Neuron (in vitro differentiated cells): Measurements from ENCODE around the gene EMP1.

Source experiments
- H2AFZ ChIP-seq: one replicate; pipeline ENCODE4 v1.6.1; 2013; ENCODE audit warnings: low read depth, mild to moderate bottlenecking, inconsistent platforms, low read length, moderate library complexity
- H3K27me3 ChIP-seq: one replicate; pipeline ENCODE4 v1.6.1; 2013; ENCODE audit warnings: low read length; ENCODE audit not compliant: insufficient read depth
- H3K36me3 ChIP-seq: one replicate; pipeline ENCODE4 v1.6.1; 2013; ENCODE audit warnings: low read length; ENCODE audit not compliant: insufficient read depth
- H3K4me1 ChIP-seq: one replicate; pipeline ENCODE4 v1.6.1; 2013; ENCODE audit warnings: low read length; ENCODE audit not compliant: insufficient read depth
- H3K4me3 ChIP-seq: 2 replicates; pipeline ENCODE4 v1.5.1; 2013; ENCODE audit warnings: mild to moderate bottlenecking, low read length, moderate library complexity
- H3K9me3 ChIP-seq: one replicate; pipeline ENCODE4 v1.6.1; 2013; ENCODE audit warnings: low read length

Gene EMP1, protein sequence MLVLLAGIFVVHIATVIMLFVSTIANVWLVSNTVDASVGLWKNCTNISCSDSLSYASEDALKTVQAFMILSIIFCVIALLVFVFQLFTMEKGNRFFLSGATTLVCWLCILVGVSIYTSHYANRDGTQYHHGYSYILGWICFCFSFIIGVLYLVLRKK

GRCh38 chr12:13196130-13196921 lies at the start of gene EMP1:
TSS of gene EMP1 (plus strand) at chr12:13196726. CDS start at chr12:13211511, 14,785 bp downstream.
- Histone ChIP-seq H3K4me1 (peaks cover 57% of the 10 kb centered on the region), H3K36me3 (no peaks in the 10 kb centered on the region), H3K9me3 (no peaks in the 10 kb centered on the region), H3K27me3 (no peaks in the 10 kb centered on the region), H3K4me3 (no peak within 1 kb of the TSS), H2AFZ (no peak within 1 kb of the TSS)

DNA sequence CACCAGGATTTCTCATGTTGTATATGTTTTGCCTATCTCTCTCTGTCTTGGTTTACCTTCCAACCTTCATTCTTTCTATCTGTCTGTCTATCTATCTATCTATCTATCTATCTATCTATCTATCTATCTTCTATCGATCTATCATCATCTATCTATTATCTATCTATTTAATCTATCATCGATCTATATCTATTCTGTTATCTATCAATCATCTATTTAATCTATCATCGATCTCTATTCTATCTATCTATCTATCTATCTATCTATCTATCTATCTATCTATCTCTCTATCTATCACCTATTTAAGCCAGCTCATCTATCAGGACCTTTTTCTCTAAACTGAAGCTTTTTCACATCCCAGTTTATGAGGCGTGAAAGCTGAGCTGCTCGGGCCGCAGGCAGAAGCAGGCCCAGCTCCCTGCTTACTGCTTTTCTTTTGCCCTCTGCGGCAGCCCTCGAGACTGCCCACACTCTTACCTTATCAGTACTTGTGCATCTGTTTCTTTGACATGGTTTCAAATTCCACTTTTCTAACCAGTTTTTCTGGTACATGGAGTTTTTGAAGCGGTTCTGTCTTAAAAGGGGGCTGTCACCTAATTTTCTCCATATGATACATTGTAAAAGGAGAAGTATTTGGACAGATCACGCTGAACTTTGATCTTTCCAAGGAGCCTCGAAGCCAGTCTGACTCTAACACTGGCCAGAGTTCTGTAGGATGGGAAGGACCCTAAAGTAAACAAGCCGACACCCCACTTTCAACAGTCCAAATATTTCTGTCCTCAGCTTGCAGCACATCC lies 48.6 kb upstream of the EMP1 start:
- Histone ChIP-seq H3K36me3 (no peaks in the 10 kb centered on the region), H3K9me3 (peaks cover 2% of the 10 kb centered on the region), H3K4me1 (no peaks in the 10 kb centered on the region), H3K27me3 (no peaks in the 10 kb centered on the region), H3K4me3 (no peak overlapping the region), H2AFZ (no peak overlapping the region)

GRCh38 chr12:13148485-13148847 lies 48.1 kb upstream of the EMP1 start:
- no peak overlapping the region for H2AFZ ChIP-seq
- H3K9me3 ChIP-seq = peaks cover 2% of the 10 kb centered on the region
- H3K4me3 ChIP-seq = no peak overlapping the region
- H3K4me1 ChIP-seq = no peaks in the 10 kb centered on the region
- H3K36me3 ChIP-seq = no peaks in the 10 kb centered on the region
- H3K27me3 ChIP-seq = no peaks in the 10 kb centered on the region

GRCh38 chr12:13149411-13149810 lies 47.1 kb upstream of the EMP1 start:
- no peak overlapping the region for H2AFZ ChIP-seq
- no peak overlapping the region for H3K4me3 ChIP-seq
- H3K9me3 ChIP-seq = peaks cover 2% of the 10 kb centered on the region
- H3K4me1 ChIP-seq = no peaks in the 10 kb centered on the region
- H3K36me3 ChIP-seq = no peaks in the 10 kb centered on the region
- no peaks in the 10 kb centered on the region for H3K27me3 ChIP-seq

DNA sequence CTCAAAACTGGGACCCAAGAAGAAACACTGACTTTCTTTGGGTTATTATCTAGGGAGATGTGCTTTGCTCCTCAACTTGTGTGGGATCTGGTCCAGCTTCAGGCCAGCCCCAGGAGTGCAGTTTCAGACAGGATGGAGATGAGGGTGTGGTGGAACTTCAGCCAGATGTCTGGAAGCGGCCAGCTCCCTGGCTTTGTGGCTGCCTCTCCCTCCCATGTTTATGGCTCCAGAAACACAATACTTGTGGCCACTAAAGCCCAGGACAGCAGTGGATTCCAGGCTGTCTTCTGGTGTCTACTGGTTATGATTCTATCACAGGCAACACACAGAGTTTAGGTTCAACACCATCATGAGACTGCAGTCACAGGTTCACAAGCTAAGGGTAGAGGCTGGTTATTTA lies 44.2 kb upstream of the EMP1 start:
- Histone ChIP-seq H3K27me3 (no peaks in the 10 kb centered on the region), H3K4me3 (no peak overlapping the region), H3K4me1 (no peaks in the 10 kb centered on the region), H2AFZ (no peak overlapping the region), H3K36me3 (no peaks in the 10 kb centered on the region), H3K9me3 (peaks cover 2% of the 10 kb centered on the region)

GRCh38 chr12:13152756-13153155 lies 43.8 kb upstream of the EMP1 start:
- H3K27me3 ChIP-seq = no peaks in the 10 kb centered on the region

DNA sequence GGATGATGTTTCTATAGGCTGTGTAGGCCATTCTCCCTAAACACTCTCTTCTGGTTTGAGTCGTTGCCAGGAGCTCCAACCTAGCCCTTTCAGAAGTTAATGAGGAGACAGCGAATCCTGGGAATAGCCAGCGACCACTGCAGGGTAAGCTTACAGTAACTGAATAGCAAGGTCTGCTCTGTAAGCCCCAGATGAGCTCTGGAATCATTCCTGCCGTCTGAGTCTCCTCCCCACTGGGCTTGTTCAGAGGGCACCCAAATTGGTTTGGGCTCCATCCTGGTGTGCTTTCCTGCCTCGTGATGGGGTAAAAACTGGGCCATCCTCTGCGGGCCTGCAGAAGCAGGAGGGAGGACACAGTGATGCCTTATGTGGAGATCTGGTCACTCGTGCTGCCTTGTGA lies 43.3 kb upstream of the EMP1 start:
- H3K9me3 ChIP-seq = peaks cover 2% of the 10 kb centered on the region
- no peaks in the 10 kb centered on the region for H3K4me1 ChIP-seq
- no peak overlapping the region for H2AFZ ChIP-seq
- H3K36me3 ChIP-seq = no peaks in the 10 kb centered on the region
- no peaks in the 10 kb centered on the region for H3K27me3 ChIP-seq
- no peak overlapping the region for H3K4me3 ChIP-seq

More at GRCh38 chr12:13152756-13153155, 43.8 kb upstream of the EMP1 start:
- Histone ChIP-seq H3K9me3 (peaks cover 2% of the 10 kb centered on the region), H3K4me3 (no peak overlapping the region), H2AFZ (no peak overlapping the region), H3K36me3 (no peaks in the 10 kb centered on the region), H3K4me1 (no peaks in the 10 kb centered on the region)

GRCh38 chr12:13154027-13154538 lies 42.4 kb upstream of the EMP1 start:
- no peaks in the 10 kb centered on the region for H3K9me3 ChIP-seq
- no peaks in the 10 kb centered on the region for H3K27me3 ChIP-seq
- H3K4me3 ChIP-seq = no peak overlapping the region
- H2AFZ ChIP-seq = no peak overlapping the region
- no peaks in the 10 kb centered on the region for H3K4me1 ChIP-seq
- no peaks in the 10 kb centered on the region for H3K36me3 ChIP-seq

DNA sequence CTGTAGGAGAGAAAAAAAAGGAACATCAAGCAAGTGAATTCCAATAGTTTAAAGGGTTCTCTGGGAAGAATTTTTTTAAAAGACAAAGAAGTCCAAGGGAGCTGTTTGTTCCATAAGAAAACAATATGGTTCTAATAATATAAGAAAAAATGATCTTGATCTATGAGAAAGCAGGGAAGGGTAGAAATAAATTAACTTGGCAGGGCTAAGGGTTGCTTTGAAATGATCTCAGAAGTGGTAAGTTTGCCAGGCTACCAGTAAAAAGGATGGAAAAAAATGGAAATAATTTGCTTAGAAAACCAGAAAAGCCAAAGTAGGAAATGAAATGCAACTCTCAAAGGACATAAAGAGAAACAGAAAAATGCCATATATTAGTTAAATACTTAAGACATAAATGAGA lies 41.7 kb upstream of the EMP1 start:
- no peak overlapping the region for H2AFZ ChIP-seq
- H3K4me1 ChIP-seq = no peaks in the 10 kb centered on the region
- H3K4me3 ChIP-seq = no peak overlapping the region
- H3K27me3 ChIP-seq = no peaks in the 10 kb centered on the region
- no peaks in the 10 kb centered on the region for H3K9me3 ChIP-seq
- no peaks in the 10 kb centered on the region for H3K36me3 ChIP-seq

GRCh38 chr12:13156277-13156676 lies 40.2 kb upstream of the EMP1 start:
- no peaks in the 10 kb centered on the region for H3K4me1 ChIP-seq
- no peaks in the 10 kb centered on the region for H3K9me3 ChIP-seq
- no peak overlapping the region for H2AFZ ChIP-seq
- no peaks in the 10 kb centered on the region for H3K27me3 ChIP-seq
- H3K4me3 ChIP-seq = no peak overlapping the region
- no peaks in the 10 kb centered on the region for H3K36me3 ChIP-seq

GRCh38 chr12:13161172-13161571 lies 35.4 kb upstream of the EMP1 start:
- Histone ChIP-seq H3K27me3 (no peaks in the 10 kb centered on the region), H3K9me3 (no peaks in the 10 kb centered on the region), H3K36me3 (no peaks in the 10 kb centered on the region), H2AFZ (no peak overlapping the region), H3K4me1 (no peaks in the 10 kb centered on the region), H3K4me3 (no peak overlapping the region)

- Histone ChIP-seq H3K36me3 (no peaks in the 10 kb centered on the region), H3K4me1 (no peaks in the 10 kb centered on the region), H2AFZ (no peak overlapping the region), H3K27me3 (no peaks in the 10 kb centered on the region), H3K9me3 (no peaks in the 10 kb centered on the region), H3K4me3 (no peak overlapping the region)
Observed at GRCh38 chr12:13162904-13163303, 33.6 kb upstream of the EMP1 start.
